Activated CD4-positive, alpha-beta T cell treated with anti-CD3 and anti-CD28 coated beads, Interleukin-10, Interleukin-2, amounts not matched to agents 100 ng/mL and 50 ng/mL, durations not matched to agents 16 hours and 8 hours (primary cell): ENCODE data around the gene PIEZO1.
A peak's percentile ranks its signal among the peaks of the same experiment; 100 is the strongest.

Experiments used
- DNase-seq: peaks from one replicate; pipeline ENCODE4 v3.0.0-alpha.2; 2020

The PIEZO1 gene

GRCh38 chr16:88715312-88716190, 69.5 kb downstream of the PIEZO1 start:
- no peak for DNase-seq

- no peak for DNase-seq
Observed at GRCh38 chr16:88714420-88715302, 70.4 kb downstream of the PIEZO1 start.

- no peak for DNase-seq
Observed at GRCh38 chr16:88713568-88714419, 71.2 kb downstream of the PIEZO1 start.

- DNase-seq = no peak
Observed at GRCh38 chr16:88713054-88713453, 72.0 kb downstream of the PIEZO1 start.

- DNase-seq = no peak
Observed at GRCh38 chr16:88712362-88712979, 72.5 kb downstream of the PIEZO1 start.

DNA sequence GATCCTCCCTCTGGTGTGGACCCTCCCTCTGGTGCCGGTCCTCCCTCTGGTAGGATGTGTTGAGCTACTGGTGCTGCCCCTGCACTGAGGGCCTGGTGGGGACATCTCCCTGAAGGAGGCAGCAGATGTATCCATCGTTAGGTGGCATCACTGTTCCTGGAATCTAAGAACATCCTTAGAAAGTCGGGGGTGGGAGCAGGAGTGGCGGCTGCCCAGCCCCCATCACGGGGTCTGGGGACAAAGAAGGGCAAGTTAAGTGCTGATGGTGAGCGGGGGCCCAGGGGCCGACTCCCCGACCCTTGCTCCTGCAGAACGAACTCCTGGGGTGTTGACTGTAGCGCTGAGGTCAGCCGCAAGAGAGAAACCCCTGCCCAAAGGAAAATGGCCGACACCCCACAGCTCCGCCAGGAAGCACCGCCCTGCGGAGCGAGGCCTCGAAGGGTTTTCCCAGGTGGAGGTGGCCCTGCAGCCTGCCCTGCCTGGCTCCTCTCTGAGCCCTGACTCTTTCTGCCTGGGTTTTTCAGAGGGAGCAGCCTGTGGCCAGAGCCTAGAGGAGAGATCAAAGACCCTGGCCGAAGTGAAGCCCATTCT, 73.2 kb downstream of the PIEZO1 start:
- DNase-seq = no peak

GRCh38 chr16:88710556-88710955, 74.5 kb downstream of the PIEZO1 start:
- DNase-seq = no peak

GRCh38 chr16:88706965-88707826, 77.8 kb downstream of the PIEZO1 start:
- no peak for DNase-seq

GRCh38 chr16:88706229-88706964, 78.6 kb downstream of the PIEZO1 start, which contains the start of the genes CTU2 and RNF166:
Gene CTU2, plus strand, starts transcription at chr16:88706503. Its CDS starts 28 bp downstream, at chr16:88706531.
Gene RNF166, minus strand, starts transcription at chr16:88706408. Its CDS starts 83 bp downstream, at chr16:88706325.
- DNase-seq = peak; percentile 95

- DNase-seq = no peak
Observed at GRCh38 chr16:88705801-88706228, 79.2 kb downstream of the PIEZO1 start.

GRCh38 chr16:88705076-88705684, 79.8 kb downstream of the PIEZO1 start:
- DNase-seq = peak; percentile 45

DNA sequence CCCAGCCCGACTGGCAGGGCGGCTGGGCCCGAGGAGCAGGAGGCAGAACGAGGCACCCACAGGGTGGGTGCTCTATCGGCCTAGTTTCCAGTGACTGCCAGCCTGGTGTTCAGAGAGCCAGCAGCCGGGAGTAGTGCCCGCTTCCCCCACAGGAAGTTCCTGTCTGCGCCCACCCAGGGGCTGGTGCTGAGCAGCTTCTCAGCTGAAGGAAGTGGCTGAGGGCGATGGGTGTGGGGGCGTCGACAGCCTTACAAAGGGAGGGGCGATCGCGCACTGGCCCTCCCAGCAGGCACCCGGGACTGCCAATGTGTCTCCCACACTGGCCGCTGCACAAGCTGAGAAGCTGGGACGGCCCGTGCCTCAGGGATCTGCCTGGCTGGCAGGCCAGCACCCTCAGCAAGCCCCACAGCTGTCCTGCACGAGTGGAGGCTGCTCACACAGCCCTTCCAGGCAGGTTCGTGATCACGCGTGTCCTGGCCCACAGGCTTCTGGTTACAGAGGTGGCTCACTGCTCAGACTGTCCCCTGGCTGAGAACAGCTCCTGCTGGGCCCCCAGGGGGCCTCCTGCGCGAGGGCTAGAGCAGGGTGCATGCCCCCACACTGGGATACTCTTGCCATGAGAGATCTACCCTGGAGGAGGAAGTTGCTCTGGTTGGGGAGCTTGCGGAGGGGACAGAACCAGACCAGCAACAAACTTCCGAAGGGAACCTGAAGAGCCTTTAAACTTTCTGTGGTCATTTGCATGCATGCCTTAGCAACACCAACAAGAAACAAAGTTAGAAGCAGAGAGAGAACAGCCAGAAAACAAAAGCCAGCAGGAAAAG, 81.3 kb downstream of the PIEZO1 start:
- DNase-seq = peak; percentile 86

DNA sequence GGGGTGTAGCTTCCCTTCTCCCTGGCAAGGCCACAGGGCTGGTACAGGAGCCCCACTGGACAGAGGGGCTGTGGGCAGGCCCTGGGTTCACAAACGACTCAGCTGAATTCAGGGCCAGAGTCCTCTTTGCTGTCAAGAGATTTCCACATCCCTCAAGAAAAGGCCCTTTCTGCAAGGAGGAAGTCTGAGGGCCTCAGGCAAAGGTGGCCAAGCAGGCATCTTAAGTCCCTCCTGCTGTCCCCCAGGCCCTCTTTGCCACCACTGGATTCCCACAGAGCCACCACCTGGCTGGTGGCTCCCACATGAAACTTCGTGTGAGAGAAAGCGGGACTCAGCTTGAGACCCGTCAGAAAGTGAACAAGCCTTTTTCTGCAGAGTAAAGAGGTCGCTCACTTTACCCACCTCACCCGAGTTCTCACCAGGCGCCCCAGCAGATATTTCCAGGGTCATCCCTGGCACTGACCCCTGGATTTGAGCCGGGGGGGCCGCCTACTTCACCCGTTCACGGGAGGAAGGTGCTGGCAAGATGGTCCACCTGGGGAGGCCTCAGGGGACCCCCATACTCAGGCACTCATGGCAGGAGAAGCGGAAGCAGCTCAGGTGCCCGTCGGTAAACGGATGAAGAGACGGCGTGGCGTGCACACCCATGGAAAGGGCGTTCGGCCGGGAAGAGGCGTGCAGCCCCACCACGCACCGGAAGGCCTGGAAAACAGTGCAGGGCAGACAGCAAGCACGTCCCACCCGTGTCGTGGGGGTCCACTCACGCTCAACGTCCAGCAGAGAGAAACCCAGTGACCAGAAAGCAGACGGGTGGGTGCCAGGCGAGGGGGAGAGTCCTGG, 82.4 kb downstream of the PIEZO1 start:
- no peak for DNase-seq

DNA sequence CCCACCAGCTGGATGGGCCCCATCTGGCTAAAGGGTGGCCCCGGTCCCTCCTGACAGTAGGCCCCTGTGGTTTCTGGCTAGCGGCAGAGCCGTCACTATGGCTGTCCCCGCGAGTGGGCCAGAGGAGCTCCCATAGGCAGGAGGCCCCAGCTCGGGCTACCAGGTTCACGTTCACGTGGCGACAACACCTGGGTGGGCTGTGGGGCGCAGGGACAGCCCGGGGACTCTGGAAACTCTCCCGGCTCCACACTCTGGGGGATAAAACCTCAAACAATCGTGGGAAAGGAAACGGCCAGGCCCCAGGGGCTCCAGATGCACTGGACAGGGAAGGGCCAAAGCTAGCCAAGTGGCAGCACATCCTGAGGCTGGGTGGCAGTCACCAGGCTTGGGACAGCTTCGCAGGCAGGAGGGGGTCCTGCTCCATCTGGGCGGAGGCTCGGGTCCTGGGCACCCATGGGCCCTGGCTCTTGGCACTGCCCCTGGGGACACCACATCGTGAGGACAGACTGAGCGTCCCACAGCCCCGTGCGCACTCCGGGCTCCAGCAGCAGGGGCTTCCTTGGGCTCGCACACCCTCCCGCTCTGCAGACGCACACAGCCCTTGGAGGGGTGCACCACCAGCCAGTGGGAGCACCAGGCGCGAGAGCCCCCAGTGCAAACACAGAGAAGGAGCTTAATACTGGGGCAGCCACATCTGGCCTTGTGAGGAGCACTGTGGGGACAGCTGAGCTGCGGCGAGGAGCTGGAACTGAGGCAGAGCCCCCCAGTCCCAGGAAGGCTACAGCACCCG, 83.2 kb downstream of the PIEZO1 start:
- DNase-seq = no peak

GRCh38 chr16:88700636-88701482, 84.2 kb downstream of the PIEZO1 start:
- DNase-seq = peak; percentile 98

DNA sequence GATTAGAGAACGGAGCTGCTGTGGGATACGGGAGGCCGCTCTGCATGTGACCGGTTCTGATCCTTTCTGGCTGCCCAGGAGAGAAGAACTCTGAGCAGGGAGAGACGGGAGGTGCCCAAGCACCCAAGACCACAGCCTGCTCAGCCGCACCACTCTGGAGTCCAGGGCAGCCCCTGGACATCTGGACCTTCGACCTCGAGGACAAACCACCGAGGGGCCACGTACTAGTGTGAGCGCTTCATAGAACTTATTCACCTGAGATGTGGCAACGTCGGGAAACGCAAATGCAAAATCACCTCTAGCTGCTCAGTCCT, 84.7 kb downstream of the PIEZO1 start:
- DNase-seq = no peak
